Type B pancreatic cell (in vitro differentiated cells): ENCODE data around the gene ZNF423. TPM values are rescaled to one million over a fixed set of nuclear protein-coding genes. Genes with fewer than 3 reads are reported as not detected.
A peak's percentile ranks its signal among the peaks of the same experiment; 100 is the strongest.

Experiments
- DNase-seq: peaks from one replicate; pipeline ENCODE4 v3.0.0; 2021; ENCODE audit warnings: mixed read lengths; ENCODE audit not compliant: unreplicated experiment; ENCODE audit errors: extremely low spot score
- H3K27ac Mint-ChIP-seq: 2 replicates; pipeline ENCODE4 v1.8.0; 2021; ENCODE audit warnings: mild to moderate bottlenecking, mixed read lengths
- H3K27me3 Mint-ChIP-seq: 2 replicates; pipeline ENCODE4 v1.8.0; 2021; ENCODE audit warnings: mixed read lengths
- H3K36me3 Mint-ChIP-seq: 2 replicates; pipeline ENCODE4 v1.8.0; 2021; ENCODE audit warnings: mixed read lengths
- H3K4me1 Mint-ChIP-seq: one replicate; pipeline ENCODE4 v1.8.0; 2021; ENCODE audit warnings: mixed read lengths; ENCODE audit not compliant: unreplicated experiment
- H3K4me3 Mint-ChIP-seq: 2 replicates; pipeline ENCODE4 v1.8.0; 2021; ENCODE audit warnings: mild to moderate bottlenecking, mixed read lengths
- H3K9me3 Mint-ChIP-seq: 2 replicates; pipeline ENCODE4 v1.8.0; 2021; ENCODE audit warnings: mixed read lengths
- CTCF ChIP-seq: fragments of 200-600 bp; sonication (generic); conservative IDR thresholded peaks from 2 replicates; pipeline ENCODE4 v1.5.0; 2021; ENCODE audit warnings: antibody characterized with exemption, mild to moderate bottlenecking
- total RNA-seq: library from RNA; stranded (reverse); gene quantifications from 2 replicates; pipeline ENCODE4 v1.2.1, GENCODE V29; 2021; ENCODE audit warnings: low replicate concordance

ZNF423 gene
- total RNA-seq, 1 donor from 2014 or later: 72.6 TPM

GRCh38 chr16:49494891-49495566 lies 360.9 kb downstream of the ZNF423 start:
- no peak for TF ChIP-seq CTCF
- DNase-seq: no peak

GRCh38 chr16:49494474-49494873 lies 361.4 kb downstream of the ZNF423 start:
- Mint-ChIP-seq H3K27me3 (no peaks in the 10 kb centered on the region), H3K27ac (no peak overlapping the region), H3K4me1 (peaks cover 19% of the 10 kb centered on the region), H3K4me3 (no peak overlapping the region), H3K36me3 (peaks cover 5% of the 10 kb centered on the region), H3K9me3 (no peaks in the 10 kb centered on the region)
- no peak for DNase-seq
- TF ChIP-seq CTCF: no peak

More at GRCh38 chr16:49494891-49495566, 360.9 kb downstream of the ZNF423 start:
- Mint-ChIP-seq H3K9me3 (no peaks in the 10 kb centered on the region), H3K4me3 (no peak overlapping the region), H3K36me3 (peaks cover 5% of the 10 kb centered on the region), H3K27ac (no peak overlapping the region), H3K27me3 (no peaks in the 10 kb centered on the region), H3K4me1 (peaks cover 23% of the 10 kb centered on the region)

GRCh38 chr16:49493836-49494235 lies 362.1 kb downstream of the ZNF423 start:
- no peak overlapping the region for H3K27ac Mint-ChIP-seq
- no peak for DNase-seq
- no peak overlapping the region for H3K4me3 Mint-ChIP-seq
- H3K4me1 Mint-ChIP-seq: peaks cover 18% of the 10 kb centered on the region
- peaks cover 5% of the 10 kb centered on the region for H3K36me3 Mint-ChIP-seq
- H3K9me3 Mint-ChIP-seq: no peaks in the 10 kb centered on the region
- TF ChIP-seq CTCF: no peak
- H3K27me3 Mint-ChIP-seq: no peaks in the 10 kb centered on the region

GRCh38 chr16:49492896-49493626 lies 362.9 kb downstream of the ZNF423 start:
- H3K27ac Mint-ChIP-seq: no peak overlapping the region
- TF ChIP-seq CTCF: no peak
- peaks cover 15% of the 10 kb centered on the region for H3K4me1 Mint-ChIP-seq

GRCh38 chr16:49491771-49492761 lies 363.8 kb downstream of the ZNF423 start:
- Mint-ChIP-seq H3K27me3 (no peaks in the 10 kb centered on the region), H3K27ac (no peak overlapping the region), H3K4me3 (no peak overlapping the region), H3K9me3 (no peaks in the 10 kb centered on the region), H3K4me1 (peaks cover 15% of the 10 kb centered on the region), H3K36me3 (peaks cover 5% of the 10 kb centered on the region)
- no peak for DNase-seq
- peak; percentile 98 for TF ChIP-seq CTCF

More at GRCh38 chr16:49492896-49493626, 362.9 kb downstream of the ZNF423 start:
- Mint-ChIP-seq H3K36me3 (peaks cover 5% of the 10 kb centered on the region), H3K9me3 (no peaks in the 10 kb centered on the region), H3K4me3 (no peak overlapping the region), H3K27me3 (no peaks in the 10 kb centered on the region)
- DNase-seq: no peak
